GM19023 (cell line): ENCODE results near the gene CLEC16A.

Experiments used
- ATAC-seq: cut with Tn5 transposase; IDR thresholded peaks from one replicate; pipeline ENCODE4 v1.9.1; 2021; ENCODE audit warnings: mild to moderate bottlenecking, moderate library complexity; ENCODE audit not compliant: unreplicated experiment

The CLEC16A gene

GRCh38 chr16:11056090-11056992 is 112.0 kb downstream of the CLEC16A start:
- no peak for ATAC-seq

GRCh38 chr16:11056993-11057649 is 112.8 kb downstream of the CLEC16A start:
- ATAC-seq = no peak

- no peak for ATAC-seq
Observed at GRCh38 chr16:11057711-11058345, 113.5 kb downstream of the CLEC16A start.

- ATAC-seq = no peak
Observed at GRCh38 chr16:11058832-11059231, 114.5 kb downstream of the CLEC16A start.

GRCh38 chr16:11059588-11059987 is 115.2 kb downstream of the CLEC16A start:
- no peak for ATAC-seq

- ATAC-seq = no peak
Observed at GRCh38 chr16:11060364-11060763, 116.0 kb downstream of the CLEC16A start.

GRCh38 chr16:11060842-11061241 is 116.5 kb downstream of the CLEC16A start:
- no peak for ATAC-seq

GRCh38 chr16:11061629-11062270 is 117.4 kb downstream of the CLEC16A start:
- no peak for ATAC-seq

GRCh38 chr16:11063448-11064201 is 119.3 kb downstream of the CLEC16A start:
- ATAC-seq = no peak

GRCh38 chr16:11064202-11064540 is 119.8 kb downstream of the CLEC16A start:
- ATAC-seq = no peak

- no peak for ATAC-seq
Observed at GRCh38 chr16:11064851-11065250, 120.5 kb downstream of the CLEC16A start.

- ATAC-seq = no peak
Observed at GRCh38 chr16:11066261-11066870, 122.0 kb downstream of the CLEC16A start.

GRCh38 chr16:11067266-11067665 is 122.9 kb downstream of the CLEC16A start:
- ATAC-seq = no peak

- no peak for ATAC-seq
Observed at GRCh38 chr16:11067697-11068141, 123.4 kb downstream of the CLEC16A start.

- no peak for ATAC-seq
Observed at GRCh38 chr16:11071829-11072228, 127.5 kb downstream of the CLEC16A start.

GRCh38 chr16:11072420-11073153 is 128.2 kb downstream of the CLEC16A start:
- ATAC-seq = no peak

- no peak for ATAC-seq
Observed at GRCh38 chr16:11073407-11073999, 129.1 kb downstream of the CLEC16A start.

- no peak for ATAC-seq
Observed at GRCh38 chr16:11074131-11074530, 129.8 kb downstream of the CLEC16A start.

GRCh38 chr16:11075163-11075562 is 130.8 kb downstream of the CLEC16A start:
- ATAC-seq = no peak
